Fibroblast of lung (primary cell): Measurements from ENCODE around the gene TDRD7. TPM values are rescaled to one million over a fixed set of nuclear protein-coding genes. Genes with fewer than 3 reads are reported as not detected.

Source experiments
- DNase-seq, 2 donors: peaks; one replicate each; pipeline versions ENCODE4 v3.0.0 to v3.0.0-alpha.2; 2010; ENCODE audit warnings: low read depth in 2 of 2
- H2AFZ ChIP-seq: 2 replicates; pipeline ENCODE4 v1.5.1; 2012; ENCODE audit warnings: low read length, control low read depth, inconsistent platforms
- H3K27ac ChIP-seq: 2 replicates; pipeline ENCODE4 v1.5.1; 2011; ENCODE audit warnings: low read length, control low read depth; ENCODE audit not compliant: insufficient read depth
- H3K27me3 ChIP-seq: 2 replicates; pipeline ENCODE4 v1.5.1; 2011; ENCODE audit warnings: mild to moderate bottlenecking, low read length; ENCODE audit not compliant: control insufficient read depth, insufficient read depth
- H3K36me3 ChIP-seq: 2 replicates; pipeline ENCODE4 v1.5.1; 2011; ENCODE audit warnings: low read length; ENCODE audit not compliant: control insufficient read depth, insufficient read depth
- H3K4me1 ChIP-seq: 2 replicates; pipeline ENCODE4 v1.5.1; 2011; ENCODE audit warnings: low read length; ENCODE audit not compliant: control insufficient read depth, insufficient read depth; ENCODE audit errors: extremely low read depth
- H3K4me2 ChIP-seq: 2 replicates; pipeline ENCODE4 v1.5.1; 2011; ENCODE audit warnings: low read length, control low read depth; ENCODE audit not compliant: insufficient read depth; ENCODE audit errors: extremely low read depth
- H3K4me3 ChIP-seq, 4 experiments: fragments of 200-600 bp in 1 of 4; sonication (generic) in 1 of 4; replicated peaks in 1 of 4; 2 replicates each; pipeline ENCODE4 v1.5.1; 2011 to 2016; ENCODE audit warnings: low read length in 4 of 4, low read depth in 3 of 4, mild to moderate bottlenecking in 3 of 4, control low read depth in 2 of 4, inconsistent platforms in 1 of 4, mixed read lengths in 1 of 4; ENCODE audit not compliant: insufficient read depth in 1 of 4; ENCODE audit errors: control extremely low read depth in 1 of 4
- H3K79me2 ChIP-seq: 2 replicates; pipeline ENCODE4 v1.5.1; 2012; ENCODE audit warnings: mild to moderate bottlenecking, low read length, inconsistent platforms; ENCODE audit not compliant: control insufficient read depth, insufficient read depth
- H3K9ac ChIP-seq: 2 replicates; pipeline ENCODE4 v1.5.1; 2011; ENCODE audit warnings: mild to moderate bottlenecking, low read length, control low read depth; ENCODE audit not compliant: insufficient read depth
- H3K9me3 ChIP-seq: 2 replicates; pipeline ENCODE4 v1.5.1; 2012; ENCODE audit warnings: low read depth, low read length; ENCODE audit not compliant: control insufficient read depth, insufficient read depth
- H4K20me1 ChIP-seq: 2 replicates; pipeline ENCODE4 v1.5.1; 2011; ENCODE audit warnings: low read length; ENCODE audit not compliant: control insufficient read depth, insufficient read depth; ENCODE audit errors: extremely low read depth
- EZH2 ChIP-seq: IDR thresholded peaks from 2 replicates; pipeline ENCODE4 v1.5.1; 2012; ENCODE audit warnings: low read length, control low read depth, mild to moderate bottlenecking; ENCODE audit errors: missing control alignments
- polyA plus RNA-seq, 2 donors: library from polyadenylated mRNA; depleted of rRNA in 1 of 2; stranded (reverse) in 1 of 2; unstranded in 1 of 2; fragments of >200 nt; gene quantifications; 2 replicates each; pipeline ENCODE4 v1.2.1, GENCODE V29; 2011 to 2012; ENCODE audit warnings: missing spikeins in 1 of 2
- total RNA-seq: library from RNA; depleted of rRNA; stranded (reverse); fragments of >200 nt; gene quantifications from 2 replicates; pipeline ENCODE4 v1.2.1, GENCODE V29; 2014
- TF ChIP-seq, protein P1 (sequence below), 2 donors: IDR thresholded peaks in 1 of 2; conservative IDR thresholded peaks in 1 of 2; 1 replicate in 1 of 2; 2 replicates in 1 of 2; pipeline ENCODE4 v1.5.1; 2011 to 2012; ENCODE audit warnings: low read length in 2 of 2, control low read depth in 1 of 2, inconsistent platforms in 1 of 2, low read depth in 1 of 2, mild to moderate bottlenecking in 1 of 2

Gene TDRD7
- total and polyA plus RNA-seq, 2 donors (not counting 1 experiment from before 2014, with no cell fraction given), result 9.8 to 14.7 TPM

DNA sequence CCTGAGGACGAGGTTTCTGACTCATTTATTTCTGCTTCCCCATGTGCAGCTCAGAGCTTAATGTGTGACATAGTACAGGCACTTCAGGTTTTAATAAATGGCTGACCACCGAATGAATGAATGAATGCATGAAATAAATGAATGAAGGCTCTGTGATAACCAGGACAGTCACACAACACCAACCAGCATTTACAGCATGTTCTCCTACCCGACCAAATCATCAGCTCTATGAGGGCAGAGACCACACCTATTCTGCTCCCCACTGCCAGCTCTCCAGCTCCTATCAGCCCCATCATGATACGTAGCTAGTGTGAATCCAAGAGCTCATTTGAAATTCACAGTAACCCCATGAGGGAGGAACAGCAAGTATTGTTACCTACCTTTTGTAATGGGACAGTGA is 94.4 kb downstream of the TDRD7 start:
- Histone ChIP-seq H4K20me1 (no peaks in the 10 kb centered on the region), H3K36me3 (no peaks in the 10 kb centered on the region), H2AFZ (no peak overlapping the region), H3K79me2 (no peaks in the 10 kb centered on the region), H3K4me3 (no peak overlapping the region), H3K4me2 (no peak overlapping the region), H3K27ac (no peak overlapping the region), H3K9ac (no peak overlapping the region), H3K27me3 (peaks cover 24% of the 10 kb centered on the region), H3K9me3 (no peaks in the 10 kb centered on the region), H3K4me1 (no peaks in the 10 kb centered on the region)
- DNase-seq, result no peak
- no peak for TF ChIP-seq EZH2
- TF ChIP-seq, protein P1, sequence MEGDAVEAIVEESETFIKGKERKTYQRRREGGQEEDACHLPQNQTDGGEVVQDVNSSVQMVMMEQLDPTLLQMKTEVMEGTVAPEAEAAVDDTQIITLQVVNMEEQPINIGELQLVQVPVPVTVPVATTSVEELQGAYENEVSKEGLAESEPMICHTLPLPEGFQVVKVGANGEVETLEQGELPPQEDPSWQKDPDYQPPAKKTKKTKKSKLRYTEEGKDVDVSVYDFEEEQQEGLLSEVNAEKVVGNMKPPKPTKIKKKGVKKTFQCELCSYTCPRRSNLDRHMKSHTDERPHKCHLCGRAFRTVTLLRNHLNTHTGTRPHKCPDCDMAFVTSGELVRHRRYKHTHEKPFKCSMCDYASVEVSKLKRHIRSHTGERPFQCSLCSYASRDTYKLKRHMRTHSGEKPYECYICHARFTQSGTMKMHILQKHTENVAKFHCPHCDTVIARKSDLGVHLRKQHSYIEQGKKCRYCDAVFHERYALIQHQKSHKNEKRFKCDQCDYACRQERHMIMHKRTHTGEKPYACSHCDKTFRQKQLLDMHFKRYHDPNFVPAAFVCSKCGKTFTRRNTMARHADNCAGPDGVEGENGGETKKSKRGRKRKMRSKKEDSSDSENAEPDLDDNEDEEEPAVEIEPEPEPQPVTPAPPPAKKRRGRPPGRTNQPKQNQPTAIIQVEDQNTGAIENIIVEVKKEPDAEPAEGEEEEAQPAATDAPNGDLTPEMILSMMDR (conservative IDR thresholded peaks at IDR 0.05 in 1 of 2, IDR thresholded peaks at IDR 0.05 in 1 of 2; ENCODE audit: low read depth in 1 of 2, low read length in 2 of 2), result no peak

DNA sequence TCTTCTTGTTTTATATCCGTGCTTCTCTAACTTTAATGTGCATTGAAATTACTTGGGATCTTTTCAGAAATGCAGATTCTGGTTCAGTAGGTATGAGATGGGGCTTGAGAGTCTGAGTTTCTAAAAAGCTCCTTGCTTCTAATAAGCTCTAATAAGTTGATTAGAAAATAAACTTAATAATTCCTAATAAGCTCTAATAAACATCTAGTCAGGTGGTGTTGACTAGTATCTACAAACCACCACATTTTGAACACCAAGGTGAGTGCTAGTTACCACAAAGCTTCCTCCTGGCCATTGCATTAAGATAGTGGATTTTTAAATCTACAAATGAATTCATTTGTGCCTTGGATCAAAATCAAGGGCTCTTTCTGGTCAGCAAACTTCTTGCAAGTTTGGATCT is 94.9 kb downstream of the TDRD7 start:
- Histone ChIP-seq H3K4me2 (no peak overlapping the region), H3K9me3 (no peaks in the 10 kb centered on the region), H3K9ac (no peak overlapping the region), H3K36me3 (no peaks in the 10 kb centered on the region), H3K4me3 (no peak overlapping the region), H3K4me1 (no peaks in the 10 kb centered on the region), H3K27ac (no peak overlapping the region), H3K27me3 (peaks cover 24% of the 10 kb centered on the region), H3K79me2 (no peaks in the 10 kb centered on the region), H2AFZ (no peak overlapping the region), H4K20me1 (no peaks in the 10 kb centered on the region)
- TF ChIP-seq EZH2, result no peak
- TF ChIP-seq, protein P1 (conservative IDR thresholded peaks at IDR 0.05 in 1 of 2, IDR thresholded peaks at IDR 0.05 in 1 of 2; ENCODE audit: low read depth in 1 of 2, low read length in 2 of 2), result no peak
- no peak for DNase-seq

GRCh38 chr9:97507428-97507984 is 95.6 kb downstream of the TDRD7 start:
- H3K4me2 ChIP-seq, result no peak overlapping the region
- H3K4me3 ChIP-seq, result no peak overlapping the region
- H3K4me1 ChIP-seq, result no peaks in the 10 kb centered on the region
- peaks cover 17% of the 10 kb centered on the region for H3K27me3 ChIP-seq
- H2AFZ ChIP-seq, result no peak overlapping the region
- no peak overlapping the region for H3K9ac ChIP-seq
- DNase-seq, result no peak
- H4K20me1 ChIP-seq, result no peaks in the 10 kb centered on the region
- no peaks in the 10 kb centered on the region for H3K9me3 ChIP-seq
- TF ChIP-seq, protein P1 (conservative IDR thresholded peaks at IDR 0.05 in 1 of 2, IDR thresholded peaks at IDR 0.05 in 1 of 2; ENCODE audit: low read depth in 1 of 2, low read length in 2 of 2), result no peak
- no peak for TF ChIP-seq EZH2
- no peaks in the 10 kb centered on the region for H3K79me2 ChIP-seq
- H3K27ac ChIP-seq, result no peak overlapping the region
- no peaks in the 10 kb centered on the region for H3K36me3 ChIP-seq
